CD4-positive, alpha-beta T cell treated with Interferon alpha-2 for 1 hour (primary cell): Measurements from ENCODE around the gene KCNB1.
A peak's percentile ranks its signal among the peaks of the same experiment; 100 is the strongest.

Source experiments
- DNase-seq, 2 donors: peaks; one replicate each; pipeline ENCODE4 v3.0.0-alpha.2; 2020 to 2022

KCNB1 gene

DNA sequence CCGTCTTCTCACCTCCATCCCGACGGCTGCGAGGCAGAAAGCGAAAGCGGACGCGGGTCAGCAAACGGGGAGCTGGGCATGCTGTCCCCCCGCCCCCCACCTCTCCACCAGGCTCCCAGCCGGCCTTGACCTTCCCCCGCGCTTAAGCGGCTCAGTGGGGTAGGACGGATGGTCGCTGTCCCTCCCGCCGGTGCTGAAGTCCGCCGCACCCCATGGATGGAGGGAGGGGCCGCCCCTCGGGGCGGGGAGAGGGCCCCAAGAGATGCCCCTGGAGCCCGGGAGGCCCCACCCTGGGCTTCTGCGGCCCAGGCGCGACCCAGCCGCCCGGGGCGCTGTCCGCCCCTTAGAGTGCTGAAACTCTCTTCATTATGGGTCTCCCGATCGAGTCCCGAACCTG lies at the start of gene KCNB1:
KCNB1 (minus strand) TSS at position 48 of the 397 bp plus-strand sequence. CDS start 188 bp downstream, outside the sequence.
- peak; percentile 4 to 36 for DNase-seq

DNA sequence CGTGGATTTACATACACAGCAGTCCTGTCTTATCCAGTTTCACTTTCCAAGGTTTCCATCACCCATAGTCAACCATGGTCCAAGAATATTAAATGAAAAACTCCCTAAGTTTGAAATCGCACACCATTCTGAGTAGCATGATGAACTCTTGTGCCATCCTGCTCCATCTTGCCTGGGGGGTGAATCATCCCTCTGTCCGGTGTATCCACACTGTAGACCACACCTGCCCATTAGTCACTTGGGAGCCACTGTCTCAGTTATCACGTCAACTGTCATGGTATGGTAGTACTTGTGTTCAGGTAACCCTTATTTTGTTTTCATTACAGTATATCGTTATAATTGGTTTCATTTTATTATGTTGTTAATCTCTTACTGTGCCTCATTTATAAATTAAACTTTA lies 47.0 kb upstream of the KCNB1 start:
- no peak for DNase-seq

DNA sequence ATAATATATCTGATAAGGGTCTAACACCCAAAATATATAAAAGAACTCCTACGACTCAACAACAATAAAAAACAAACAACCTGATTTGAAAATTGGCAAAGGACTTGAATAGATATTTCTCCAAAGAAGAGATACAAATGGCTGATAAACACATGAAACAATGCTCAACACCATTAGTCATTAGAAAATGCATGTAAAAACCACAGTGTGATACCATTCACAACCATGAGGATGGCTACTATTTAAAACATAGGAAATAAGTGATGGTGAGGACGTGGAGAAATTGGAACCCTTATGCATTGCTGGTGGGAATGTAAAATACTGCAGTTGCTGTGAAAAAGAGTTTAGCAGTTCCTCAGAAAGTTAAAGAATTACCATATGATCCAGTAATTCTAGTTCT lies 44.1 kb upstream of the KCNB1 start:
- DNase-seq: no peak

DNA sequence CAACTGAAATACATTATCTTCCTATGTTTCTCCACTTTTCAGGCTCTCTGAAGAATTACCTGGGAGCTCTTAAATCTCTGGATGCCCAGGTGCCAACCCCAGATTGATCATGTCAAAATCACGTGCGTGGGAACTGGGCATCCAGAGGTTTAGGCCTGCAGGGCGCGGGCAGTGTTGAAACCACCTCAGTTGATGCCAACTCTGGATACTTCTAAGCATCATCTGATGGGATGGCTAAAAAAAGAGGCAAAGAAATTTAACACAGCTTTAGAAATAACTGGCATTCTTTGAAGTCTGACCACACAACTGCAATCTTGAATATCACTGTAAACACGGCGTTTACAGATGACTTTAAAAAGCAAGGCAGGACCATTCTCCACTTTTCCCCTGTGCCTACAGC lies 43.6 kb upstream of the KCNB1 start:
- DNase-seq: no peak

DNA sequence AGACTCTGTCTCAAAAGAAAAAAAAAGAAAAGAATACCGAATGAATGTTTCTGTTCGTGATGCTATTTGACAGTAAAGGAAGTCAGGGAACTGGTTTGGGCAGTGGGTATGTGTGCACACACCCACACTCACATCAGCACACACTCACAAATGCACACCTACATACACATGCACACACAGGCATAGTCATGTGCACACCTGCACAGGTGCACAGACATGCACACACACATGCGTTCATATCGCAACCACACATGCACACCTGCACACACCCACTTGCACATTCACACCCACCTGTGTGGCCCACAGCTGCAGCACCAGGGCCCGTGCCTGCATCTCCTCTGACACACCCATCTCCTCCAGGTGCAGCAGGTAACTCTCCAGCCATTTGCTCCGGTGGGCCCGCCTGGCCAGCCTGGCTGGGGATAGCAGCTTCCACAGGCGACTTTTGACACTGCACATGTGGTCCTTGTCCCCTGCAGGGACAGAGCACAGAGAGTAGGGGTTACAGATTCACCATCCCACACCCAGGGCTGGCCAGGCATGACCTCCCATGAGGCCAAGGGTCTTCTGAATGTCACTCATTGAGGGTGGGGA lies 41.4 kb upstream of the KCNB1 start:
- no peak for DNase-seq

DNA sequence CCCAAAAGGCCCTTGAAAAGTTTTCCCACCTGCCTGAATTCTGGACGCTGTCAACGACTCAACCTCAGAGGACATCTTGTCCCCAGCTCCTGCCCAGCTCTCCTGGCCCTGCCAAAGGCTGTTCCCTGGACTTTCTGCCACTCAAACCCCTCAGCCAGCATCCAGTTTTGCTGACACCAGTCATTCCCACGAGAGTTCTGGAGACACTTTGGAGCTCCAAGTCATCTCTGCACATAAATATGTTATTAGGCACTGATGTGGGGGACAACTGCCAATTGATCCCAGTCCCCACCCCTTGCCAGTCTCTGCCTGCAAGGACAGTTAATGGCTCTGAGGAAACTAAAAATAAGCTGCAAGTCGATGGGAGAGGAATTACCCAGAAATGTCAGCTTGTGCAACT lies 38.9 kb upstream of the KCNB1 start:
- DNase-seq: no peak

DNA sequence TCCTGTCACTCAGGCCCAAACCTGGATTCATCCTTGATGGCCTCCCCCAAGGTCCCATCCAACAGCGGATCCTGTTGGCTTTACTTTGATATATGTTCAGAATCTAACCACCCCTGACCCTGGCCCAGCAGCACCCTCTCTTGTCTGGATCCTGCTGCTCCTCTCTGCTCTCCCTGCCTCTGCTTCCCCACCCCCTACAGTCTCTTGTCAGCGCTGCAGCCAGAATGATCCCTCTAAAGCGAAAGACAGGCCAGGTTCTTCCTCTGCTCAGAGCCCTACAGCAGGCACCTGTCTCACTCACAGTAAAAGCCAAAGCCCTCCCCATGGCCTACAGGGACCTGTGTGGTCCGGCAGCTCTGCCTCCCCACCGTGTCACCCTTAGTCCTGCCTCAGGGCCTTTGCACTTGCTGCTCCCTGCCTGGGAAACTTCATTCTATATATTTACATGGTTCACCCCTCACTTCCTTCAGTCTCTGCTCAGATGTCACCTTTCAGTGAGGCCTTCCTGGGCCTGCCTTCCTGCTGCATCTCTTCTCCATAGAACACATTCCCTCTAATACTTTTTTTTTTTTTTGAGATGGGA lies 37.4 kb upstream of the KCNB1 start:
- no peak for DNase-seq

DNA sequence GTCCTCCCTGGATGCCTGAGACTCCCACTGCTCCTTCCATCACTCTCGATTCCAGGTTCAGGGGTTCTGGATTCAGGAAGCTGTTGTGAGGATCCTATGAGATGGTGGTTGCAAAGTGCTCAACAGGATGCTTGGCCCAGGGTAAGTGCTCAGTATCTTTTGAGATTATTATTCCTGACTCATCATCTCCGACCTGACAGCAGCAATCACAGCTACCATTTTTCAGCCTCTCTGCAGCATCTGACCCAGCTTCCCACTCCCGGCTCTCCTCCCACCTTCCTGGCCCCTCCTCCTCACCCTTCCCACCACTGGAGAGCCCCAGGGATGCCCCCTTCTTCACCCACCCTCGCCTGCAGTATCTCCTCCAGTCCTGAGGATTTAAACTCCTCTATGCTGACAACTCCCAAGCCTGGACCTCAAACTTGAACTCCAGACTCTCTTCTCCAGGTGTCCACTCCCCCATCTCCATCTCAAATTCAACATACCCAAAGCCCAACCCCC lies 36.8 kb upstream of the KCNB1 start:
- no peak for DNase-seq

DNA sequence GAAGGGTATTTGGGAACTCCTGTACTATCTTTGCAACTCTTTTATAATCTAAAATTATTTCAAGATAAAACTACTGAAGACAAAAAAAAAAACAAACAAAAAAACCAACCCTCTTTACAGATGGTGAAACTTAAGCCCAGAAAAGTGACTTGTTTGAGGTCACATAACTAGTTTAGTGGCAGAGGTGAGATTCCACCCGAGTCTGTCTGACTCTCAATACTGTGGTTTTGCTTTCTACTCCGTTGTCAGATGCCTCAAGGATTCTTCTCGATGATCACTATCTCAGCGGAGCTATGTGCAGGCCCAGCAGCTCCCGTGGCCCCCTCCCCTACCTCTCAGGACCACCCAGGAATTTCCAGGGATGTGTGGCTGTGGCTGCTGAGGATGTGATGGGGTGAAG lies 36.1 kb upstream of the KCNB1 start:
- peak in 1 of 2 donors; percentile 20 for DNase-seq

DNA sequence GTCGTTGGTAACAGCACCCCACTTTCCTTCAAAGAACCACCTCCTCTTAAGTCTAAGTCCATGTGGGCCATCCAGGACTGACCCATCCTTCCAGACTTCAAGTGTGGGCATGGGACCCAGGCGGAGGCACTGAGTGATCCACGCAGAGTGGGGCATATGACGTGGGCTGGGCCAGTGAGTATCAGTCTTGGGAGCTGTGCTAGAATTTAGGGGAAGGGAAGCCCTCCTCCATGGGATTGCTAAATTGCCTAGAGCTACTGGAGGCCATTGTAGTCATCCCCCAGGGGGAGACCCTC lies 35.3 kb upstream of the KCNB1 start:
- DNase-seq: no peak

DNA sequence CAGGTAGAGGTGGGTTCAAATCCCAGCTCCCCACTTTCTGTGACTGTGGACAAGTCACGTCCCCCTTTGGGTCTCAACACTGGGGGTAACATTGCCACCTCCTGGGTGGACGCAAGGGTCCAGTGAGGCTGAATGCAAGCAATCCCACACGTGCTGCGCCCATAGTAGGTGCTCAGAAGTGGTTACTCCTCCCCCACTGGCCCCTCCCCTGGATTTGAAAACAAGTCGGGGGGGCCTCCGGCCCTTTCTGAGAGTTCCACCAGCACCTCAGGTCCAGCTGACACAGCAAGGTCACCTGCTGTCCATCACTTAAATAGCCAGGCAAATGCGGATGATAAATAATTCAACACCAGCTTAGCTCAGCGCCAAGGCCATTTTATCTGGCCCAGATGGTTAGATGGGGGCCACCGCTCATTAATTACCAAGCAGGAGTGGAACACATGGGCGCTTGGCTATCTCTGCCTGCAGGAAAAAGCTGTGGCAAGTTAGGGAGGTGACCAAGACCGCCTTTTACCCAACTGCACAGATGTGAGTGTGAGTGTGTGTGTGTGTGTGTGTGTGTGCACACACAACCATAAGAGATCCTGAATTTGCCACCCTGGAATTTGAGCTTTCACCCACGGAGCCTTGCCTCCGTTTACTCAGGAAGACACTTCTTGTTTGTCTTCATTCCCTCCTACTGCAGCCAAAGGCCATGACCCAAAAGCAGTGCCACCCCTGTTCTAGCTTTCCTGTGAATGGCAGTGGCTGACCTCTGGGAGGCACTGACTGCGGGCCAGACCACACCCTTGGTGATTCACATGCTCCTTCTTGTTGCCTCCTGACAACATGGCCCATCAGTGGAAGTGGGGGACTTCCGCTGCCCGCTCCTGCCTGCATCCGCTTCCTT lies 34.7 kb upstream of the KCNB1 start:
- DNase-seq: no peak

DNA sequence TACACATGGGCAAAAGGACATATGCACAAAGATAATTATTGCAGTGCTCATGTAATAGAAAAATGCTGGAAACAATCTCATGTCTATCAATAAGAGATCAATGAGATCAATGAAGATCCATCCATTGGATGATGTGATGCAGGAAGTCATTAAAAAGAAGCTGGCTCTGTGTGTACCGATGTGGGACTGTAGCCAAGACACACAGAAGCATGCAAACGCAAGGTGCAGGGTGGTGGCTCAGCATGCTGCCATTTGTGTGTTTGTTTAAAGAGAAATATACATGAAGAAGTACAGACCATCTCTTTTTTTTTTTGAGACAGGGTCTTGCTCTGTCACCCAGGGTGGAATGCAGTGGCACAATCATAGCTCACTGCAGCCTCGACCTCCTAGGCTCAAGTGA lies 33.1 kb upstream of the KCNB1 start:
- no peak for DNase-seq

DNA sequence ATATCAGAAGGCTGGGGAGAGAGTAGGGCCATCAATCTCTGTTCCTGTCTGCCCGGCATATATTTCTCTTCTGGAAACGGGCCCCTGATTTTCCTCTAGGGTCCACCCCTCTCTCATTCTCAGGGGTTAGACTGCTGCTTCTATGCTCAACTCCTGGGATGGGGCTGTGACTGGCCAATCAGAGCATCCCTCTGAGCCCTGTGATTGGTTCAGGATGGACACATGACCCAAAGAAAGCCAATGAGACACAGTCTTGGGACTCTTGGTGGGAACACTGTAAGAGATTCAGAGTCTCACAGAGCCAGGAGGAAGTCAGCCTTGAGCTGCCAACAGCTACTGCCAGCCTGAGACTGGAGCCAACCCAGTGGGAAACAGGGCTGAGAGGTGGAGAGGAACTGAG lies 31.0 kb upstream of the KCNB1 start:
- no peak for DNase-seq

DNA sequence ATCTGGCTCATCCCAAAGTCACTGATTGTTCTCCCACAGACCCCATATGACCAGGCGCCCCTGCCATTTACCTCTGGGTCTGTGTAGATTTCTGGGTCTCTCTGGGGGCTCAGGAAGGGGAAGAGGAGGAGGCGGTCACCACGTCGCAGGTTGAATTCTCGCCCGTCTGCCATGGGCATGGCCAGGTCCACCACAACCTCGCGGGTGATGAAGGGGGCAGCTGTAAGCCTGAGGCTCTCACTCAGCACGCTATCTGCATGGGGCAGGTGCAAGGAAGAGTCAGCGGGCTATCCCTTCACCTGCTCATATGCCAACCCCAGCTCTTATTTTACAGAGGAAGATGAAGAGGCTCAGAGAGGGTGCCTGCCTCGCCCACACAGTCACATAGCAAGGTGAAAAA lies 30.5 kb upstream of the KCNB1 start:
- no peak for DNase-seq

DNA sequence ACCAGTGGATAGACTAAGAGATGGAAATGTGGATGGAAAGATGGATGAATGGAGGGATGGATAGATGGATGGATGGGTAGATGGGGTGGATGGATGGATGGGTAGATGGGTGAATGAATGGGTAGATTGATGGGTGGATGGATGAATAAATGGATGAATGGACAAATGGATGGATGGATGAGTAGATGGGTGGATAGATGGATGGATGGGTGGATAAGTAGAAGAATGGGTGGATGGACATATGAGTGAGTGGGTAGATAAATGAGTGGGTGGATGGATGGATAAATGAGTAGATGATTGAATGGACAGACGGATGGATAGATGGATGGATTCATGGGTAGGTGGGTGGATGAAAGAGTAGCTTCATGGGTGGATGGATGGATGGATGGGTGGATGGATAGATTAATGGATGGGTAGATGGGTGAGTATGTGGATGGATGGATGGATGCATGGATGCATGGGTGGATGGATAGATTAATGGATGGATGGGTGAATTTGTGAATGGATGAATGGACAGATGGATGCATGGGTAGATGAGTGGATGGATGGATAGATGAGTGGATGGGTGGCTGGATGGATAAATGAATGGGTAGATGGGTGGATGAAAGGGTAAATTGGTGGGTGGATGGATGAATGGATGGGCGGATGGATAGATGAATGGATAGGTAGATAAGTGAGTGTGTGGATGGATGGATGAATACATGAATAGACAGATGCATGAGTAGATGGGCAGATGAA lies 29.5 kb upstream of the KCNB1 start:
- DNase-seq: no peak

DNA sequence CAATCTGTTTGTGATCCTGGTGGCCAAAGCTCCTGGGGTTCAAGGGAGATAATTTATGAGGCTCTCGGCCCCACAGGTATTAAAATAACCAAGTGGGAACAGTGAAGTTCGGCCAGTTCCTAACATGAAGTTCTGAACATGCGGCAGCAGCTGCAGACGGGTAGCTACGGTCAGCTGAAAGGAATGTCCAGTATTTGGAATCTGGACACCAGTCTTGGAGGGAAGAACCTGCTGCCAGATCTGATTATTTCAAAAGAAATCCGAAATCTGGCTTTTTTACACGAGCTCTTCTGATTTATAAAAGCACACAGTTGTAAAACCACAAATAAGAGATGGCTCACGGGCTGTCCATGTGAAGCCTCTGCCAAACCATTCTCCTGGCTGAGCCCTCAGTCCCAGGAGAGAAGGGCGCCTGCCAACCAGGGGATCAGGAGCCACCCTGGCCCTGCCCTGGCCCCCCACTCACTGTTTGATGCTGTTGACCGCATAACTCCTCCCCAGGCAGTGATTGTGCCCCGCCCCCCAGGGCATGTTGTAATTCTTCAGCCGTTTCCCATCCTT lies 28.2 kb upstream of the KCNB1 start:
- no peak for DNase-seq

DNA sequence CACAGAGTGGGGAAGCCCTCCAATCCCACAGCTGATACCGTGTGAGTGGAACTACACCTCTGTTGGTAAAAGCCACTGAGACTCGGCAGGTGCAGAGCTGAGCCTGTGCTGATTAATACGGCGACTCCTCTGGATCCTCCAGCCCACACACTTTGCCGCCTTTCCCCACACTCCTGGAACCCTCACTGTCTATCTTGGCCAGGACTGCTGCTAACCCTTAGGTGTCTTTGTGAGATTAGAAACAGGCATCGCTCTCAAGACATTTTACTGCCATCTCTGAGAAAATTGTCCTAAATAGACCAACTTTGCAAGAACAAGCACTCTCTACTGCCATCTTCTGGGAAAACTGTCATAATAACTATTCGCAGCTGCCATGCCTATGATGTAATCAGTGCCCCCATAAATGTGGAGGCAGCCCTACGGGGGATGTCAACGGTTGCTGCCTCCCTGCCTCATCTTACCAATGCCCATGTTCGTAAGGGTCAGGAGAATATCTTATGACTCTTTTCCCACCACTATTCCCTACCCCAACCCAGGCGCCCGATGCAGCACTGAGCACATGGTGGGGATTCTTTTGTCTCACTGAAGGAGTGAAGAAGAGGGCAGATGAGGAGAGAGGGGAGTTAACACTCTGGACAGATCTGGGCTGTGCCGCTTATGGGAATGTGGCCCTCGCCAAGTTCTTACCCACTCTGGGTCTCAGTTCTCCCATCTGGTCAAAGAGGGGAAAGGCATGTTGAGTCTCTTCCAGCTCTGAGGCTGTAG lies 26.1 kb upstream of the KCNB1 start:
- peak in 1 of 2 donors; percentile 42 for DNase-seq

DNA sequence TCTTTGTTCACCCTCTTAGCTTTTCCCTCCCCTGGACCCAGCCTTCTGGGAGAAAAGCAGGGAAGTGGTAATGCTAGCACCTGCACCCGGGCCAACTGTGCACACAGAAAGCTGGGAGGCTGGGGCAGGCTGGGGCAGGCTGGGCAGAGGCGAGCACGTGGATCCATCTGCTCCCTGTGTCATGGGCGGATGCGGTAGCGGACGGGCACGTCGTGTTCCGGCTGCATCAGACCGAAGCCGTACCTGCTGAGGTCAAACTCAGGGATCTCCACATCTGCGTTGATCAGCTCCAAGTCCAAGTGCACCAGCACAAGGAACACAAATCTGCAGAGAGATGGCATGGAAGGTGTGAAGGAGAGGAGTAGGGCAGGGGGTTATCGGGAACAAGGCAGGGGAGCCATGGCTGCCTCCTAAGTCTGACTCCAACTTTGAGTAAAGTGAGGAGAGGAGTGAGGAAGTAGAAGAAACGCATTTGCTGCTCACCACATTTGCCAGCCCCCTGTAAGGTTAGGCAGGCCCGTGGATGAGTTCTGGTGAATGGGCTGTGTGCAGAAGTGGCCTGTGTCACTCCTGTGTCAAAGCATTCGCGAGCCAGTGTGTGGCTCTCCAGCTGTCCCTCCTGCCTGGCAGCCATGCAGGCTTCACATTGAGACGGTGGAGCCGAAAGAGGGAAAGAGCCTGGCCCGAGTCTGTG lies 25.4 kb upstream of the KCNB1 start:
- DNase-seq: no peak

DNA sequence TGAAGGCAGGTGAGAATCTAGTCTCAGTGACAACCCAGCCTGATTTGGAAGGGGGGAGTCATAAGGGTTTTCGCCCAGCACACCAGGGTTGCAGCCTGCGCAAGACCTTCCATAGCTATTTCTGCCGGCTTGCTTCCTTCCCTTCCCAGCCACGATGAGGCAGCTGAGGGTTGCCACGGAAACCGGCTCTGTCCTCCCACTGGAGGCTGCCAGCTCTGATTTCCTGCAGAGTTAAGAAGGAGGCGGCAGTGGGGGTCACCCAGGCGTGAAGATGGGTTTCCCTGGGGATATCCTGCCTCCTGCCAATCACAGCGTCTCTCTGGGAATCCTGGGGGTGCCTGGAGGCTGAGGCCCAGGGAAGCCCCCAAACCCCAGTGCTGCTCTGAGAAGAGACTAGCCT lies 23.1 kb upstream of the KCNB1 start:
- DNase-seq: no peak

DNA sequence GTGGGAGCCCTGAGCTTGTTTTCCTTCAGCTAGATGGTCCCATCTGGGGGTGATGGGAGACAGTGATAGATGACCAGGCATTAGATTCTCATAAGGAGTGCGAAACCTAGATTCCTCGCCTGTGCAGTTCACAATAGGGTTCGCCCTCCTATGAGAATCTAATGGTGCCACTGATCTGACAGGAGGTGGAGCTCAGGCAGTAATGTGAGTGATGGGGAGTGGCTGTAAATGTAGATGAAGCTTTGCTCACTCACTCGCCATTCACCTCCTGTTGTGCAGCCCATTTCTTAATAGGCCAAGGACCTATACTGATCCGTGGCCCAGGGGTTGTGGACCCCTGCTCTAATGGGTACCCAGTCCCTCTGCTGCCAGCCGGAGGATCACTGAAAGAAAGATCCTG lies 20.7 kb upstream of the KCNB1 start:
- no peak for DNase-seq

DNA sequence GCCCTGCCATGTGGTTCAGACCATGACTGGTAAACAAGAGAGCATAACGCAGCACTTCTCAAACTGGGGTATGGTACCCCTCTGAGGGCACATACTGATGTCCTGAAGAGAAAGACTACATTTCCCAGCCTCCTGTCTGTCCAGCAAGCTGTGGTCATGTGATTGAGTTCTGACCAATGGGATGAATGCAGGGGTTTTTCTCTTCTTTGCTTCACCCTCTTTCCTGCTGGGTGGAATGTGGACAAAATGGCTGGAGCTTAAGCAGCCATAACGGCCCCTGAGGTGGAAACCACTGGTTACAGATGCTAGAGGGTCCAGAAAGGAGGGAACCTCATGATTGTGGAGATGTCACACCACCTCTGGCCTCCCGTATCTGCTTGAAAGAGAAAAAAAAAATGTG lies 19.4 kb upstream of the KCNB1 start:
- peak in 1 of 2 donors; percentile 6 for DNase-seq

DNA sequence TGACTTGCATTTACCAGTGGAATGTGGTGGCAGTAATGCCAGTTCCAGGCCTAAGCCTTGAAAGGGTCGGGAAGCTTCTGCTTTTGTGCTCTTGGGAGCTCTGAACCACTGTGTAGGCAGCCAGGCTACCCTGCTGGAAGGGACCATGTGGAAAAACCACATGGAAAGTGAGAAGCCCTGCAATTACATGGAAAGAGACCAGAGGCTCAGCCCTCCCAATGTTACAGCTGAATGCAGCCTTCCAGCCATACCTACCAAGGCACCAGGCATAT lies 14.9 kb upstream of the KCNB1 start:
- no peak for DNase-seq
